ENCODE data around the gene ADAMTSL3.
"Not testable (repeated sequence)": the region's sequence is repeated elsewhere in the genome, so short reads cannot be mapped to it uniquely, and the experiment has no call there.

Gene ADAMTSL3

GRCh38 chr15:84023636-84024035, 369.7 kb downstream of the ADAMTSL3 start:
- peak in 1 of 2 donors; percentile 2 for DNase-seq (ENCODE audit: low read depth in 2 of 2)

- DNase-seq (ENCODE audit: low read depth in 2 of 2): no peak
These were observed 380.1 kb downstream of the ADAMTSL3 start for GRCh38 chr15:84033793-84034553.

- DNase-seq (ENCODE audit: low read depth in 2 of 2): no peak
These were observed 380.9 kb downstream of the ADAMTSL3 start for GRCh38 chr15:84034578-84035398.

GRCh38 chr15:84035399-84035766, 381.5 kb downstream of the ADAMTSL3 start:
- DNase-seq (ENCODE audit: low read depth in 2 of 2): no peak

- no peak for DNase-seq (ENCODE audit: low read depth in 2 of 2)
These were observed 383.4 kb downstream of the ADAMTSL3 start for GRCh38 chr15:84037301-84037700.

- not testable (repeated sequence) for DNase-seq (ENCODE audit: low read depth in 2 of 2)
These were observed 388.6 kb downstream of the ADAMTSL3 start for GRCh38 chr15:84042434-84043056.

GRCh38 chr15:84046064-84046637, 392.2 kb downstream of the ADAMTSL3 start:
- DNase-seq (ENCODE audit: low read depth in 2 of 2): no peak

GRCh38 chr15:84049480-84049879, 395.6 kb downstream of the ADAMTSL3 start:
- DNase-seq (ENCODE audit: low read depth in 2 of 2): not testable (repeated sequence)

- DNase-seq (ENCODE audit: low read depth in 2 of 2): no peak
These were observed 396.2 kb downstream of the ADAMTSL3 start for GRCh38 chr15:84050076-84050475.

- not testable (repeated sequence) for DNase-seq (ENCODE audit: low read depth in 2 of 2)
These were observed 397.2 kb downstream of the ADAMTSL3 start for GRCh38 chr15:84051146-84051545.

GRCh38 chr15:84054544-84054943, 400.6 kb downstream of the ADAMTSL3 start:
- not testable (repeated sequence) for DNase-seq (ENCODE audit: low read depth in 2 of 2)

GRCh38 chr15:84057714-84058331, 403.9 kb downstream of the ADAMTSL3 start:
- no peak for DNase-seq (ENCODE audit: low read depth in 2 of 2)

- not testable (repeated sequence) for DNase-seq (ENCODE audit: low read depth in 2 of 2)
These were observed 409.8 kb downstream of the ADAMTSL3 start for GRCh38 chr15:84063674-84064073.

- not testable (repeated sequence) for DNase-seq (ENCODE audit: low read depth in 2 of 2)
These were observed 414.8 kb downstream of the ADAMTSL3 start for GRCh38 chr15:84068674-84069073.

GRCh38 chr15:84078038-84078437, 424.1 kb downstream of the ADAMTSL3 start:
- not testable (repeated sequence) for DNase-seq (ENCODE audit: low read depth in 2 of 2)

GRCh38 chr15:84079325-84079884, 425.5 kb downstream of the ADAMTSL3 start:
- not testable (repeated sequence) for DNase-seq (ENCODE audit: low read depth in 2 of 2)

GRCh38 chr15:84079885-84080777, 426.2 kb downstream of the ADAMTSL3 start:
- peak; percentile 45 for DNase-seq (ENCODE audit: low read depth in 2 of 2)

- DNase-seq (ENCODE audit: low read depth in 2 of 2): not testable (repeated sequence)
These were observed 426.8 kb downstream of the ADAMTSL3 start for GRCh38 chr15:84080778-84081084.

- DNase-seq (ENCODE audit: low read depth in 2 of 2): no peak
These were observed 427.7 kb downstream of the ADAMTSL3 start for GRCh38 chr15:84081391-84082168.

- no peak for DNase-seq (ENCODE audit: low read depth in 2 of 2)
These were observed 428.8 kb downstream of the ADAMTSL3 start for GRCh38 chr15:84082739-84083138.

All from stimulated activated CD4-positive, alpha-beta T cell treated with anti-CD3 and anti-CD28 coated beads, Interleukin-15, amount 100 ng/mL, for 48 hours (primary cell).